Measurements from ENCODE around the gene GRIN1. TPM values are rescaled to one million over a fixed set of nuclear protein-coding genes. Genes with fewer than 3 reads are reported as not detected.

Gene GRIN1
- total and polyA plus RNA-seq, 10 of the 15 experiments (the other 5 are each of a cell fraction or from before 2014, with no cell fraction given), result 0.05 to 0.10 (median 0.06) TPM; not detected in 6

DNA sequence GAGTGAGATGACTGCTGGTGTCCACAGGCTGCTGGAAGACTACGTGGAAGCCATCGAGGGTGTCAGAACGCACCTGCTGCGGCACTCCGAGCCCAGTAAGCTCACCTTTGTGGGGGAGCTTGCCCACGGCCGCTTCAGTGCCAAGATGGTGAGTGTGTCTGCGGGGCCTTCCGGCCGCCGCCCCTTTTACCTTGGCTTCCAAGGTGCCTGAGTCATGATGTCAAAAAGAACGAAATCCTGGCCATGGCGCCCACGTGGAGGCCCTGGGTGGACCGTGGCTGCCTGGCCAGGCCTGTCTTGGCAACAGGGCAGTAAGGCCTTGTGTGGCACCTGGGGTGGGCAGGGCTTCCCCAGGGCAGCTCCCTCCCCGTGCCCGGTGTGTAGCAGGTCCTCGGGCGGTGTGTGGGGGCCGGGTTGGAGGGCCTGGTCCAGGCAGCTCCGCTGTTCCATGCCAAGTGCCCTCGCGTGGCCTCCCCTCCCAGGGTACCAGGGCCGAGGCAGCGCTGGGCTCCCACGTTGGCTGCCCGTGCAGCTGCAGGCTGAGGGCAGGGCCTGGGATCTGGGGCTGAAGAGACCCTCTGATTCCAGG lies 32.2 kb upstream of the GRIN1 start (continued):
- TF ChIP-seq KLF5 (IDR thresholded peaks at IDR 0.05; ENCODE audit: partially characterized antibody) (no peak), BACH1 (IDR thresholded peaks at IDR 0.05; ENCODE audit: borderline replicate concordance) (no peak), MXI1 (IDR thresholded peaks at IDR 0.05; ENCODE audit: low read depth, low read length) (no peak), ZZZ3 (IDR thresholded peaks at IDR 0.05; ENCODE audit: control insufficient read depth, insufficient read length, low read depth) (no peak), HDAC6 (IDR thresholded peaks at IDR 0.05; ENCODE audit: unreplicated experiment) (no peak)

GRCh38 chr9:137107312-137107921 lies 31.5 kb upstream of the GRIN1 start:
- Histone ChIP-seq H2AFZ (ENCODE audit: control insufficient read depth, low read depth, low read length) (no peak overlapping the region), H3K4me1 (ENCODE audit: control insufficient read depth, insufficient read depth, low read length) (no peaks in the 10 kb centered on the region), H3K9ac (ENCODE audit: control insufficient read depth, insufficient read depth, low read length) (no peak overlapping the region), H3K27me3 (replicated peaks in 1 of 2; ENCODE audit: control insufficient read depth in 2 of 2, insufficient read depth in 2 of 2, low read length in 1 of 2) (no peaks in the 10 kb centered on the region), H3K36me3 (ENCODE audit: control insufficient read depth in 2 of 2, insufficient read depth in 2 of 2, low read length in 1 of 2) (peaks cover 15 to 63% of the 10 kb centered on the region in 2 experiments; a peak in 3 of 4 replicates), H3K4me3 (no peak overlapping the region), H3K9me3 (replicated peaks; ENCODE audit: control insufficient read depth, insufficient read depth, low read length) (peaks cover 8% of the 10 kb centered on the region; the same call in 2 of the 3 replicates), H3K79me2 (ENCODE audit: control insufficient read depth, insufficient read depth, low read length) (no peaks in the 10 kb centered on the region; the same call in 1 of the 2 replicates), H3K4me2 (ENCODE audit: control insufficient read depth, insufficient read depth) (no peak overlapping the region), H3K27ac (ENCODE audit: control insufficient read depth, insufficient read depth) (no peak overlapping the region), H4K20me1 (ENCODE audit: control insufficient read depth, insufficient read depth) (no peaks in the 10 kb centered on the region; the same call in 1 of the 2 replicates)
- ChIA-PET POLR2A (no interaction called here), RAD21 (ENCODE audit: unreplicated experiment) (interaction anchor here (1.1 kb wide), 1 partner anchor 21 kb away, joined by 3 read pairs; the partner anchor contains the start of gene MAN1B1), CTCF (interaction anchor here (0.5 kb wide), 1 partner anchor 315 kb away, joined by 3 read pairs; the partner anchor contains the start of gene EXD3), SMC1A (ENCODE audit: uncharacterized antibody, unreplicated experiment) (no interaction called here)
- intact Hi-C loops (cut with micrococcal nuclease; ENCODE audit: unreplicated experiment) (no loop called here), in situ Hi-C loops (cut with MboI) (no loop called here)
- FAIRE-seq, result no peak
- no TSS peak for BruUV-seq (replicated peaks)
- ATAC-seq, result no peak
- 86% methylated on average over 27 of the region's 27 CpGs for whole genome bisulfite sequencing (ENCODE audit: insufficient coverage, insufficient replicate concordance, low lambda C conversion rate, missing lambda C conversion rate)
- TF ChIP-seq BHLHE40 (IDR thresholded peaks at IDR 0.05; ENCODE audit: borderline replicate concordance in 1 of 2, low read depth in 2 of 2, low read length in 1 of 2) (no peak), MEF2A (IDR thresholded peaks at IDR 0.05; ENCODE audit: insufficient read depth, low read depth, low read length) (no peak), POLR2A (IDR thresholded peaks at IDR 0.05; ENCODE audit: low read depth, low read length) (peak; percentile 13; the same call in 1 of the 2 replicates), RBBP5 (conservative IDR thresholded peaks at IDR 0.05) (no peak), ATF7 (IDR thresholded peaks at IDR 0.05; ENCODE audit: low read depth) (no peak), CBX5 (IDR thresholded peaks at IDR 0.05; ENCODE audit: low read depth) (no peak), HDAC2 (IDR thresholded peaks at IDR 0.05) (no peak)
- TF ChIP-seq, protein P1, sequence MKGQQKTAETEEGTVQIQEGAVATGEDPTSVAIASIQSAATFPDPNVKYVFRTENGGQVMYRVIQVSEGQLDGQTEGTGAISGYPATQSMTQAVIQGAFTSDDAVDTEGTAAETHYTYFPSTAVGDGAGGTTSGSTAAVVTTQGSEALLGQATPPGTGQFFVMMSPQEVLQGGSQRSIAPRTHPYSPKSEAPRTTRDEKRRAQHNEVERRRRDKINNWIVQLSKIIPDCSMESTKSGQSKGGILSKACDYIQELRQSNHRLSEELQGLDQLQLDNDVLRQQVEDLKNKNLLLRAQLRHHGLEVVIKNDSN (IDR thresholded peaks at IDR 0.05; ENCODE audit: borderline replicate concordance, extremely low read length, insufficient read depth, low read depth, low read length), result no peak
- TF ChIP-seq, protein P2, sequence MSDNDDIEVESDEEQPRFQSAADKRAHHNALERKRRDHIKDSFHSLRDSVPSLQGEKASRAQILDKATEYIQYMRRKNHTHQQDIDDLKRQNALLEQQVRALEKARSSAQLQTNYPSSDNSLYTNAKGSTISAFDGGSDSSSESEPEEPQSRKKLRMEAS (IDR thresholded peaks at IDR 0.05; ENCODE audit: low read depth, low read length), result no peak
- no peak for DNase-seq (ENCODE audit: low read depth, low spot score)
